GM12878 (cell line): ENCODE data around the gene UBE2E3. TPM values are rescaled to one million over a fixed set of nuclear protein-coding genes. Genes with fewer than 3 reads are reported as not detected.

Experiments used
- ATAC-seq: fragments of 200-7000 bp; cut with Tn5 transposase; 3 replicates; pipeline ENCODE4 v1.9.1; 2020; ENCODE audit warnings: mild to moderate bottlenecking, moderate library complexity
- BruUV-seq: library from RNA; stranded (reverse); fragments of 400-500 nt; replicated peaks from 2 replicates; lab custom pipeline; 2021; lab: Mats Ljungman, UMichigan
- CTCF ChIA-PET: fragments of 300-600 bp; sonication (Branson Sonifier 250); formaldehyde crosslinking; extraction: SDS; loops from one replicate; lab custom pipeline; 2021; ENCODE audit warnings: inconsistent platforms; lab: Yijun Ruan, JAX
- POLR2A ChIA-PET: fragments of 350-600 bp; formaldehyde crosslinking; extraction: SDS; loops from one replicate; lab custom pipeline; 2021; ENCODE audit warnings: inconsistent platforms; lab: Charles Lee
- RAD21 ChIA-PET: fragments of 300-600 bp; sonication (Branson Sonifier 250); formaldehyde crosslinking; loops from one replicate; lab custom pipeline; 2023; ENCODE audit warnings: antibody characterized with exemption; ENCODE audit not compliant: unreplicated experiment; lab: Charles Lee
- SMC1A ChIA-PET: fragments of 300-600 bp; sonication (Branson Sonifier 250); formaldehyde crosslinking; loops from one replicate; lab custom pipeline; 2023; ENCODE audit not compliant: unreplicated experiment, uncharacterized antibody; lab: Charles Lee
- DNase-seq: peaks from one replicate; pipeline ENCODE4 v3.0.0-alpha.2; 2011; ENCODE audit warnings: low read depth, low spot score
- FAIRE-seq: peaks from 3 replicates; lab custom pipeline; 2011; peaks lifted over from hg19 to GRCh38; lab: Jason Lieb, UNC
- H2AFZ ChIP-seq: 2 replicates; pipeline ENCODE4 v1.6.0; 2011; ENCODE audit warnings: low read depth, low read length, control low read depth; ENCODE audit not compliant: control insufficient read depth
- H3K27ac ChIP-seq: 2 replicates; pipeline ENCODE4 v1.5.1; 2011; ENCODE audit warnings: control low read depth; ENCODE audit not compliant: control insufficient read depth, insufficient read depth
- H3K27me3 ChIP-seq, 2 experiments: replicated peaks in 1 of 2; 2 replicates each; pipeline versions ENCODE4 v1.6.0 to v1.6.1; 2011; ENCODE audit warnings: low read length in 1 of 2; ENCODE audit not compliant: control insufficient read depth in 2 of 2, insufficient read depth in 2 of 2
- H3K36me3 ChIP-seq, 2 experiments: 2 replicates each; pipeline ENCODE4 v1.5.1; 2011; ENCODE audit warnings: low read length in 1 of 2; ENCODE audit not compliant: control insufficient read depth in 2 of 2, insufficient read depth in 2 of 2
- H3K4me1 ChIP-seq: 2 replicates; pipeline ENCODE4 v1.6.1; 2011; ENCODE audit warnings: mild to moderate bottlenecking, low read length, moderate library complexity, mixed read lengths; ENCODE audit not compliant: control insufficient read depth, insufficient read depth
- H3K4me2 ChIP-seq: 2 replicates; pipeline ENCODE4 v1.6.0; 2011; ENCODE audit warnings: control low read depth; ENCODE audit not compliant: control insufficient read depth, insufficient read depth
- H3K4me3 ChIP-seq: fragments of 200-600 bp; sonication (generic); 2 replicates; pipeline ENCODE4 v1.5.1; 2016
- H3K79me2 ChIP-seq: 2 replicates; pipeline ENCODE4 v1.6.0; 2011; ENCODE audit warnings: low read length; ENCODE audit not compliant: control insufficient read depth, insufficient read depth
- H3K9ac ChIP-seq: 2 replicates; pipeline ENCODE4 v1.8.0; 2011; ENCODE audit warnings: low read length, control low read depth, mixed read lengths; ENCODE audit not compliant: control insufficient read depth, insufficient read depth
- H3K9me3 ChIP-seq: replicated peaks from 3 replicates; pipeline ENCODE4 v1.5.1; 2011; ENCODE audit warnings: mild to moderate bottlenecking, low read length; ENCODE audit not compliant: control insufficient read depth, insufficient read depth
- H4K20me1 ChIP-seq: 2 replicates; pipeline ENCODE4 v1.6.0; 2011; ENCODE audit not compliant: control insufficient read depth, insufficient read depth
- BACH1 ChIP-seq: fragments of 450-650 bp; IDR thresholded peaks from 2 replicates; pipeline ENCODE4 v1.6.1; 2017; ENCODE audit warnings: mild to moderate bottlenecking, borderline replicate concordance
- CREB1 ChIP-seq: IDR thresholded peaks from 2 replicates; pipeline ENCODE4 v1.6.1; 2012; ENCODE audit warnings: low read depth, mild to moderate bottlenecking, inconsistent platforms
- EGR1 ChIP-seq, 2 experiments: IDR thresholded peaks; 1 replicate in 1 of 2; 2 replicates in 1 of 2; pipeline ENCODE4 v1.6.1; 2011 to 2012; ENCODE audit warnings: low read depth in 2 of 2, low read length in 2 of 2, borderline replicate concordance in 1 of 2, mild to moderate bottlenecking in 1 of 2, moderate library complexity in 1 of 2
- MEF2A ChIP-seq: IDR thresholded peaks from 2 replicates; pipeline ENCODE4 v1.6.1; 2011; ENCODE audit warnings: low read depth, mild to moderate bottlenecking, low read length, moderate library complexity; ENCODE audit not compliant: insufficient read depth
- NBN ChIP-seq: fragments of 450-650 bp; IDR thresholded peaks from 2 replicates; pipeline ENCODE4 v1.6.1; 2016
- NRF1 ChIP-seq: conservative IDR thresholded peaks from 2 replicates; pipeline ENCODE4 v1.6.1; 2011; ENCODE audit warnings: mild to moderate bottlenecking, low read depth, low read length, improper control_type of control experiment
- STAT1 ChIP-seq: fragments of 450-650 bp; conservative IDR thresholded peaks from 2 replicates; pipeline ENCODE4 v1.6.1; 2014; ENCODE audit warnings: antibody characterized with exemption, mild to moderate bottlenecking
- ZNF622 ChIP-seq: fragments of 450-650 bp; IDR thresholded peaks from 2 replicates; pipeline ENCODE4 v1.6.1; 2017; ENCODE audit warnings: mild to moderate bottlenecking, inconsistent platforms
- WGBS: methylation state at CpG from one replicate; pipeline ENCODE4 v1.1.6; 2016; ENCODE audit warnings: low lambda C conversion rate; ENCODE audit not compliant: insufficient replicate concordance, insufficient coverage; ENCODE audit errors: missing lambda C conversion rate; 5-methylcytosine and 5-hydroxymethylcytosine counted together
- in situ Hi-C: fragments of 300-500 bp; cut with MboI; formaldehyde crosslinking; loops from 9 replicates; pipeline ENCODE4 v1.14.3; 2018; ENCODE audit warnings: mixed read lengths
- intact Hi-C: fragments of 100-400 bp; cut with micrococcal nuclease; formaldehyde crosslinking; loops from one replicate; pipeline ENCODE4 v1.14.2; 2022; ENCODE audit not compliant: unreplicated experiment
- polyA plus RNA-seq, 11 experiments: library from polyadenylated mRNA; depleted of rRNA in 4 of 11; unstranded in 6 of 11; stranded (reverse) in 5 of 11; fragments of >200 nt; fragmentation: Nextera tagmentation in 4 of 11; fragmentation: Illumina TruSeq in 1 of 11; extraction: Ambion mirVana in 4 of 11; extraction: Trizol in 1 of 11; gene quantifications; 1 replicate in 1 of 11; 2 replicates in 10 of 11; pipeline versions ENCODE4 v1.2.1 to v1.2.3, GENCODE V29; 2011 to 2016; ENCODE audit warnings: inconsistent platforms in 2 of 11, missing spikeins in 2 of 11, low read depth in 1 of 11
- total RNA-seq, 4 experiments: library from RNA; depleted of rRNA in 3 of 4; stranded (reverse); fragments of >200 nt in 3 of 4; fragmentation: Illumina TruSeq in 1 of 4; extraction: Trizol in 1 of 4; gene quantifications; 2 replicates each; pipeline versions ENCODE4 v1.2.1 to v1.2.3, GENCODE V29; 2013 to 2021
- TF ChIP-seq, protein P1 (sequence below): IDR thresholded peaks from 2 replicates; pipeline ENCODE4 v1.6.1; 2011; ENCODE audit warnings: low read depth, low read length, improper control_type of control experiment, borderline replicate concordance
- TF ChIP-seq, protein P2 (sequence below): fragments of 450-650 bp; IDR thresholded peaks from 2 replicates; pipeline ENCODE4 v1.6.1; 2017; ENCODE audit warnings: low read depth, mild to moderate bottlenecking, moderate library complexity
- TF ChIP-seq, protein P3 (sequence below): IDR thresholded peaks from 2 replicates; pipeline ENCODE4 v1.6.1; 2011; ENCODE audit warnings: low read depth, mild to moderate bottlenecking, low read length, moderate library complexity, borderline replicate concordance; ENCODE audit errors: extremely low read depth
- TF ChIP-seq, protein P4 (sequence below): fragments of 450-650 bp; conservative IDR thresholded peaks from 2 replicates; pipeline ENCODE4 v1.6.1; 2017; ENCODE audit warnings: mild to moderate bottlenecking, moderate library complexity

Gene UBE2E3
- total and polyA plus RNA-seq, 10 of the 15 experiments (the other 5 are each of a cell fraction or from before 2014, with no cell fraction given), result 14.9 to 50.0 (median 26.2) TPM

DNA sequence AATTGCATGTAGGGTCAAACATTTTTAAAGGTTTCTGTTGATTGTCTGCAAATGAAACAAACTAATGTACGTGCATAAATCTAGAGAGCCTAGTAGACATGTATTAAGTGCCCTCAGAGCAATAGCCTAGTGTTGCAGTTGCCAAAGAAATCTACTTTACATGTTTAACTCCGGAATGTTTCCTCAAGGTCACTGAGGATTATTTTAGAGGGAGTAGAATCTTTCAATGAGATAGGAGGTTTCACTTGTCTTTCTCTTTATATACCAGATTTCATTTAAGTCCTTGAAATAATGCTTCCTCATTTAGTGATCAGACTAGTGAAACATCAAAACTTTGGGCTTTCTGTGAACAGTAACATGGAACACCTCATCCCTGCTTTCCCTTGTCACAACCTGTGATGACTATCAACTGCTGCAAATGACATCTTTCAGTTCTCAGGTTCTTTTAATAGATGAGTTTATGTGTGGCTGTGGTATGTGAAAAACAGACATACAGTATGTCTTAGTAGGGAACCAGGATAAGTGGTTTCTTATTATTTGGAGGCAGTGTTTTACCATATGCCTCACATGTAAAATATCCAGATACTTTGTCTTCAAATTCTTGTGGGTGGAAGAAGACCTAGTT is 5.5 kb downstream of the UBE2E3 start:
- in situ Hi-C loops, result no loop called here
- Histone ChIP-seq H3K27me3 (no peaks in the 10 kb centered on the region), H2AFZ (no peak overlapping the region), H3K9ac (no peak overlapping the region), H3K4me3 (peak overlapping the region; percentile 9; the same call in 1 of the 2 replicates), H3K36me3 (no peaks in the 10 kb centered on the region), H4K20me1 (no peaks in the 10 kb centered on the region), H3K79me2 (peaks cover 4% of the 10 kb centered on the region), H3K27ac (no peak overlapping the region), H3K9me3 (no peaks in the 10 kb centered on the region), H3K4me2 (peak overlapping the region; percentile 1; the same call in 1 of the 2 replicates), H3K4me1 (peaks cover 8% of the 10 kb centered on the region)
- RAD21 ChIA-PET, result no interaction called here
- BruUV-seq, result no TSS peak
- TF ChIP-seq ZNF622 (no peak), STAT1 (no peak)
- WGBS, result 72% methylated on average over 2 of the region's 2 CpGs
- ATAC-seq, result peak; percentile 17
- no peak for DNase-seq
- POLR2A ChIA-PET, result interaction anchor here (0.6 kb wide), 1 partner anchor 15 kb away, joined by 3 read pairs; no protein-coding TSS in a partner anchor
- intact Hi-C loops, result loop anchor here (10.0 kb wide), 1 partner anchor 479 kb away; no protein-coding TSS in a partner anchor
- no peak for FAIRE-seq
- CTCF ChIA-PET, result no interaction called here
- SMC1A ChIA-PET, result no interaction called here

DNA sequence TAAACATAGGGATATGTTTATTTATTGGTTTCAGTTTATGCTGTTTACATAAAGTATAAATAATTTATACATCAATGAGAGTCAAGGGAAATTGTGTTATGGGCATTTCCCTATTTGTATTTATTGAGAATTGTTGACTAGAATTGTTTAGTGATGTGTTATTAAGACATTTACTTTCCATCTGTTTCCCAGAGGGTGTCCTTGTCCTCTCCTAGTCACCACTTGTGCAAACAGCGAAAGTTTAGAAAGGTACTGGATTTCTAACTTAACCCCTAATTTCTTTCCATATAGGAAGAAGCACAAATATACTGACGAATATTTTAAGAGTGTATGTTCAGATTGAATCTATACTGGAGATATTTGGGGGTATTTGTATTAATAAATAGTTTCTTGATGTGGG is 6.7 kb downstream of the UBE2E3 start:
- no TSS peak for BruUV-seq
- Histone ChIP-seq H3K9ac (no peak overlapping the region), H3K4me1 (peaks cover 15% of the 10 kb centered on the region), H4K20me1 (no peaks in the 10 kb centered on the region), H3K79me2 (peaks cover 4% of the 10 kb centered on the region; the same call in 1 of the 2 replicates), H3K27me3 (no peaks in the 10 kb centered on the region), H3K27ac (no peak overlapping the region), H2AFZ (no peak overlapping the region), H3K4me2 (no peak overlapping the region), H3K4me3 (no peak overlapping the region), H3K36me3 (no peaks in the 10 kb centered on the region), H3K9me3 (no peaks in the 10 kb centered on the region)
- ChIA-PET POLR2A (no interaction called here), SMC1A (no interaction called here), RAD21 (no interaction called here), CTCF (no interaction called here)
- no peak for ATAC-seq
- in situ Hi-C loops (no loop called here), intact Hi-C loops (loop anchor here (10.0 kb wide), 1 partner anchor 478 kb away; no protein-coding TSS in a partner anchor)
- no peak for FAIRE-seq
- WGBS, result 72% methylated on average over 2 of the region's 2 CpGs
- no peak for DNase-seq
- TF ChIP-seq, protein P1, sequence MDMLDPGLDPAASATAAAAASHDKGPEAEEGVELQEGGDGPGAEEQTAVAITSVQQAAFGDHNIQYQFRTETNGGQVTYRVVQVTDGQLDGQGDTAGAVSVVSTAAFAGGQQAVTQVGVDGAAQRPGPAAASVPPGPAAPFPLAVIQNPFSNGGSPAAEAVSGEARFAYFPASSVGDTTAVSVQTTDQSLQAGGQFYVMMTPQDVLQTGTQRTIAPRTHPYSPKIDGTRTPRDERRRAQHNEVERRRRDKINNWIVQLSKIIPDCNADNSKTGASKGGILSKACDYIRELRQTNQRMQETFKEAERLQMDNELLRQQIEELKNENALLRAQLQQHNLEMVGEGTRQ, result no peak
- no peak for TF ChIP-seq EGR1 (IDR thresholded peaks at IDR 0.05; ENCODE audit: borderline replicate concordance in 1 of 2, low read depth in 2 of 2, low read length in 2 of 2)
- TF ChIP-seq, protein P2, sequence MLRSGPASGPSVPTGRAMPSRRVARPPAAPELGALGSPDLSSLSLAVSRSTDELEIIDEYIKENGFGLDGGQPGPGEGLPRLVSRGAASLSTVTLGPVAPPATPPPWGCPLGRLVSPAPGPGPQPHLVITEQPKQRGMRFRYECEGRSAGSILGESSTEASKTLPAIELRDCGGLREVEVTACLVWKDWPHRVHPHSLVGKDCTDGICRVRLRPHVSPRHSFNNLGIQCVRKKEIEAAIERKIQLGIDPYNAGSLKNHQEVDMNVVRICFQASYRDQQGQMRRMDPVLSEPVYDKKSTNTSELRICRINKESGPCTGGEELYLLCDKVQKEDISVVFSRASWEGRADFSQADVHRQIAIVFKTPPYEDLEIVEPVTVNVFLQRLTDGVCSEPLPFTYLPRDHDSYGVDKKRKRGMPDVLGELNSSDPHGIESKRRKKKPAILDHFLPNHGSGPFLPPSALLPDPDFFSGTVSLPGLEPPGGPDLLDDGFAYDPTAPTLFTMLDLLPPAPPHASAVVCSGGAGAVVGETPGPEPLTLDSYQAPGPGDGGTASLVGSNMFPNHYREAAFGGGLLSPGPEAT, result no peak
- TF ChIP-seq, protein P3, sequence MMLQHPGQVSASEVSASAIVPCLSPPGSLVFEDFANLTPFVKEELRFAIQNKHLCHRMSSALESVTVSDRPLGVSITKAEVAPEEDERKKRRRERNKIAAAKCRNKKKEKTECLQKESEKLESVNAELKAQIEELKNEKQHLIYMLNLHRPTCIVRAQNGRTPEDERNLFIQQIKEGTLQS, result no peak
- TF ChIP-seq MEF2A, result no peak
- no peak for TF ChIP-seq BACH1
- no peak for TF ChIP-seq NBN
- no peak for TF ChIP-seq NRF1
- TF ChIP-seq, protein P4, sequence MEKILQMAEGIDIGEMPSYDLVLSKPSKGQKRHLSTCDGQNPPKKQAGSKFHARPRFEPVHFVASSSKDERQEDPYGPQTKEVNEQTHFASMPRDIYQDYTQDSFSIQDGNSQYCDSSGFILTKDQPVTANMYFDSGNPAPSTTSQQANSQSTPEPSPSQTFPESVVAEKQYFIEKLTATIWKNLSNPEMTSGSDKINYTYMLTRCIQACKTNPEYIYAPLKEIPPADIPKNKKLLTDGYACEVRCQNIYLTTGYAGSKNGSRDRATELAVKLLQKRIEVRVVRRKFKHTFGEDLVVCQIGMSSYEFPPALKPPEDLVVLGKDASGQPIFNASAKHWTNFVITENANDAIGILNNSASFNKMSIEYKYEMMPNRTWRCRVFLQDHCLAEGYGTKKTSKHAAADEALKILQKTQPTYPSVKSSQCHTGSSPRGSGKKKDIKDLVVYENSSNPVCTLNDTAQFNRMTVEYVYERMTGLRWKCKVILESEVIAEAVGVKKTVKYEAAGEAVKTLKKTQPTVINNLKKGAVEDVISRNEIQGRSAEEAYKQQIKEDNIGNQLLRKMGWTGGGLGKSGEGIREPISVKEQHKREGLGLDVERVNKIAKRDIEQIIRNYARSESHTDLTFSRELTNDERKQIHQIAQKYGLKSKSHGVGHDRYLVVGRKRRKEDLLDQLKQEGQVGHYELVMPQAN, result no peak
- TF ChIP-seq CREB1, result no peak
